RWPE2 (cell line): ENCODE measurements around the gene RAB11FIP3.
A peak's percentile ranks its signal among the peaks of the same experiment; 100 is the strongest.

Source experiments
- ATAC-seq: fragments of 200-7000 bp; cut with Tn5 transposase; 3 replicates; pipeline ENCODE4 v1.9.1; 2021; ENCODE audit warnings: low read depth
- DNase-seq: peaks from one replicate; pipeline ENCODE4 v3.0.0-alpha.2; 2020; ENCODE audit warnings: low spot score
- H3K27ac ChIP-seq: fragments of 450-650 bp; 2 replicates; pipeline ENCODE4 v1.5.1; 2017; ENCODE audit warnings: mild to moderate bottlenecking; ENCODE audit not compliant: poor library complexity, severe bottlenecking
- H3K27me3 ChIP-seq: fragments of 250-450 bp; sonication (Bioruptor Pico); 2 replicates; pipeline ENCODE4 v1.5.1; 2021; ENCODE audit warnings: mild to moderate bottlenecking, moderate library complexity; ENCODE audit not compliant: insufficient read depth, poor library complexity, severe bottlenecking
- H3K36me3 ChIP-seq: fragments of 250-450 bp; sonication (Bioruptor Pico); 2 replicates; pipeline ENCODE4 v1.5.1; 2020; ENCODE audit warnings: low read depth, mild to moderate bottlenecking, moderate library complexity
- H3K4me1 ChIP-seq: fragments of 250-450 bp; sonication (Bioruptor Pico); 2 replicates; pipeline ENCODE4 v1.5.1; 2021; ENCODE audit warnings: mild to moderate bottlenecking, moderate library complexity; ENCODE audit not compliant: insufficient read depth, poor library complexity, severe bottlenecking
- H3K4me3 ChIP-seq: fragments of 250-450 bp; sonication (Bioruptor Pico); 2 replicates; pipeline ENCODE4 v1.5.1; 2021; ENCODE audit warnings: mild to moderate bottlenecking, moderate library complexity; ENCODE audit not compliant: severe bottlenecking
- H3K9me3 ChIP-seq: fragments of 250-450 bp; sonication (Bioruptor Pico); 2 replicates; pipeline ENCODE4 v1.5.1; 2021; ENCODE audit warnings: mild to moderate bottlenecking, moderate library complexity; ENCODE audit not compliant: severe bottlenecking
- CTCF ChIP-seq: fragments of 450-650 bp; IDR thresholded peaks from one replicate; pipeline ENCODE4 v1.5.1; 2017; ENCODE audit warnings: mild to moderate bottlenecking, moderate library complexity; ENCODE audit not compliant: poor library complexity, severe bottlenecking

RAB11FIP3 gene

GRCh38 chr16:554640-555365 lies 129.4 kb downstream of the RAB11FIP3 start:
- Histone ChIP-seq H3K4me3 (peak overlapping the region; percentile 10), H3K36me3 (peaks cover 9% of the 10 kb centered on the region), H3K27ac (peak overlapping the region; percentile 62), H3K4me1 (no peaks in the 10 kb centered on the region), H3K9me3 (no peaks in the 10 kb centered on the region), H3K27me3 (peaks cover 17% of the 10 kb centered on the region)
- ATAC-seq (peak; percentile 60), DNase-seq (no peak)
- TF ChIP-seq CTCF: no peak

DNA sequence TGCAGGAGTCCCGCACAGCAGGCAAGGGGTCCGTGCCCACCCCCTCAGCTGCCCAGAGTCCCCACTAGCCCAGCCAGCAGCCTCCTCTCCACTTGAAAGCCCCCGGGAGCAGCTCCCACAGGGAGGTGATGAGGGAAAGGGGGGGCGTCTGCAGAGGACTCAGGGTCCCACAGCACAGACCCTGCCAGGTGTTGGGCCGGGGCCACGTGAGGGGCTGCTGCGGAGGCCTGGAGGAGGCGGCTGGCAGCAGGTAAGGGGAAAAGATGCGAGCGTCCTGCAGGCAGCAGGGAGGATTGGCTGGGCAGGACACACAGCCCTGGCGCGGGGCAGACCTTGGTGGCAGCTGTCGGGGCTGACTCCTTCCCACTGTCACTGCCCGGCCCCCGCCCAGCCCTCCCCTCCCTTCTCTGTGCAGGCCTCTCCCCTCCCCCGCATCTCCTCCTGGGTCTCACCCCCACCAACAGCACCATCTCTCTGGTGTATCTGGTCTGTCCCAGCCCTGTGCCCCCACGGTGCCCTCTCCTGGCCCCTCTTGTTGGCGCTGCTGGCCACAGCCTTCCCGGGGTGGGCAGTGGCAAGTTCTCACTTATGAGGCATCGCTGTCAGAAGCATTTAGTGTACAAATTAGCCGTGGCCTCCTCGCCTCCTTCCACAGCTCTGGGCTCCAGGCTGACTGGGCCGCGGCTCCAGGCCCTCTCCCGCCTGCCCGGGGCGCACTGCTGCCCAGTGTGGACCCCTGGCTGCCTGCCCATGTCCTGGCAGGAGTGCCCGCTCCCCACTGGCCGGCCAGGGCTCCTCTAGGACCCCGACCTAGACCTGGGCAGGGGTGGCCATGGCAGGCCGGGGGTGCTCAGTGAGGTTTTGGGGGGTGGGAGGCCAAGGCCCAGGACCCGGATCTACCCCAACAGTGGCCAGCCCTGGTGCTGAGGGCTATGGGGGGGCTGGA lies 130.4 kb downstream of the RAB11FIP3 start:
- Histone ChIP-seq H3K27me3 (peaks cover 19% of the 10 kb centered on the region), H3K36me3 (peaks cover 9% of the 10 kb centered on the region), H3K27ac (peak overlapping the region; percentile 62), H3K4me1 (no peaks in the 10 kb centered on the region), H3K9me3 (no peaks in the 10 kb centered on the region), H3K4me3 (no peak overlapping the region)
- DNase-seq: no peak
- no peak for ATAC-seq
- no peak for TF ChIP-seq CTCF

DNA sequence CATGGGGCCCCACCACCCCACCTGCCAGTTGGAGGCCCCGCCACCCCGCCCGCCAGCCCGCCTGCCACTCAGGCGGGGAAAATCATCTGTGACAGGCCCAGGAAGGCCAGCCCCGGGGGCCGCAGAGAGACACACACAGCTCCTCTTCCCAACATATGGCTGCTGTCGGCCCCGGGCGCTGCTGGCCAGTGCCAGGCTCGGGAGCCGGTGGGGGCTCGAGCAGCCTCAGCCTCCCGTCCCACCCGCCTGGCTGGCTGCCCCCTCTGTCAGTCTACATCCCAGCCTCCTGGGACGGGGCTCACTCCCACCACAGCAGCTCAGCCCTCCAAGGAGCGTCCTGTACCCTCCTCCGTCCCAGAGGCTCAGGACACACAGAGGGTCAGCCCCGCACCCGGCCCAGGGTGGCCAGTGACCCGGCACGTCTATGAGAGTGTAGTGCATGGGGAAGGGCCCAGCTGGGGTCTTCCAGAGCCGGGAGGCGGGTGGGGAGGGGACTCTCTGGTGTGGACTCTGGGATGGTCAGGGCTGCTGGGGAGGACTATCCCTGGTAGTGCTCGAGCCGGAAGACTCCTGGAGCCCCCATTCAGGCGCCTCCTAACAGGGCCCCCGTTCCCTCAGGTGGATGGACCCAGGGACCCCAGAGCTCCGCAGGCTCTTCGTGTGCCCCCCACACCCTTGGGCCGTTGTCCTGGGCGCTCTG lies 131.2 kb downstream of the RAB11FIP3 start:
- Histone ChIP-seq H3K27ac (no peak overlapping the region), H3K27me3 (peaks cover 28% of the 10 kb centered on the region), H3K9me3 (no peaks in the 10 kb centered on the region), H3K4me1 (no peaks in the 10 kb centered on the region), H3K36me3 (peaks cover 8% of the 10 kb centered on the region), H3K4me3 (no peak overlapping the region)
- DNase-seq: no peak
- no peak for ATAC-seq
- TF ChIP-seq CTCF: no peak

DNA sequence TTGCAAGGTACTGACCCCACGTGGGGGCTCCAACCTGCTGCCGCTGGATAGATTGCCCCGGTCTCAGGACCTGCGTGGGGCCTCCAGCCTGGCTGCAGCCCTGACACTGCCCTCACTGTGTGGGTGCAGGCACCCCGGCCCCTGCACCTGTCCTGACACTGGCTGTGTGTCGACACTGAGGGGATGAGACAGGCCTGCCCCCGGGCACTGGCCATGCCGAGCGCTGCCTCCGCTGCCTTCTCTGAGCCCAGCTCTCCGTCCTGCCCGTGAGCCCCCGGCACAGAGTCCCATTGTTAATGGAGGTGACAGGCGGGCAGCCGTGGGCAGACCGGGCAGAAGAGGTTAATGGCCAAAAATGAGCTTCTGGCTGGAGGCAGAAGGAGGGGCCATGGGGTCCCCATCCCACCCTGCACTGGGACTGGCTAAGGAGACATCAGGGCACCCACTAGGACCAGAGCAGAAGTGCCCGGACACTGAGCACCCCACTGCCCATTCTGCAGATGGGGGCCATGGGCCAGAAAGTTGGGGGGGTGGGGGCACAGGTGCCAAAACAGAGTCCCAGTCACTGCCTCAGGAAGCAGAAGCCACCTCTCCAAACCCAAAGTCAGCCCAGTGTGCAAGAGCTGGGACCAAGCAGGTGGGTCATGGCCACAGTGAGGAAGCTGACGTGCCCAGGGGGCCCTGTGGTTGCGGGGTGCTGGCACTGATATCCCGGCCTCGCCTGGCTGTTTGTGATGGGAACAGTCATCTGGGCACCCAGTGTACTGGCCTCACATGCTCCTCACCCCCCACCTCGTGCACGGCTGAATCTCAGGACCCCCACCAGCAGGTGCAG lies 132.2 kb downstream of the RAB11FIP3 start:
- ATAC-seq (no peak), DNase-seq (no peak)
- no peaks in the 10 kb centered on the region for H3K4me1 ChIP-seq
- no peak for TF ChIP-seq CTCF
- no peak overlapping the region for H3K4me3 ChIP-seq
- H3K27ac ChIP-seq: no peak overlapping the region
- no peaks in the 10 kb centered on the region for H3K9me3 ChIP-seq
- H3K36me3 ChIP-seq: no peaks in the 10 kb centered on the region
- peaks cover 35% of the 10 kb centered on the region for H3K27me3 ChIP-seq
